GM23248 (cell line): Measurements from ENCODE around the gene UGT3A1. TPM values are rescaled to one million over a fixed set of nuclear protein-coding genes. Genes with fewer than 3 reads are reported as not detected.

ENCODE experiments used
- DNase-seq: peaks from one replicate; pipeline ENCODE4 v3.0.0-alpha.2; 2015
- H2AFZ ChIP-seq: fragments of 200-600 bp; sonication (generic); 2 replicates; pipeline ENCODE4 v1.6.1; 2016; ENCODE audit warnings: antibody characterized with exemption
- H3F3A ChIP-seq: fragments of 200-600 bp; sonication (generic); 2 replicates; pipeline ENCODE4 v1.6.1; 2016; ENCODE audit warnings: mild to moderate bottlenecking, antibody characterized with exemption, mixed run types; ENCODE audit not compliant: insufficient read depth
- H3K27ac ChIP-seq: fragments of 200-600 bp; sonication (generic); 2 replicates; pipeline ENCODE4 v1.5.1; 2016; ENCODE audit warnings: mild to moderate bottlenecking
- H3K27me3 ChIP-seq: fragments of 200-600 bp; sonication (generic); replicated peaks from 2 replicates; pipeline ENCODE4 v1.6.1; 2016; ENCODE audit warnings: mild to moderate bottlenecking; ENCODE audit not compliant: insufficient read depth
- H3K36me3 ChIP-seq: fragments of 200-600 bp; sonication (generic); 2 replicates; pipeline ENCODE4 v1.6.1; 2016; ENCODE audit warnings: low read depth, mild to moderate bottlenecking
- H3K4me1 ChIP-seq: fragments of 200-600 bp; sonication (generic); 2 replicates; pipeline ENCODE4 v1.6.1; 2016; ENCODE audit warnings: mild to moderate bottlenecking; ENCODE audit not compliant: insufficient read depth
- H3K4me2 ChIP-seq: fragments of 200-600 bp; sonication (generic); one replicate; pipeline ENCODE4 v1.6.1; 2016; ENCODE audit warnings: mild to moderate bottlenecking; ENCODE audit not compliant: unreplicated experiment
- H3K4me3 ChIP-seq: fragments of 200-600 bp; sonication (generic); 2 replicates; pipeline ENCODE4 v1.5.1; 2016; ENCODE audit warnings: mild to moderate bottlenecking
- H3K79me2 ChIP-seq: fragments of 200-600 bp; sonication (generic); 2 replicates; pipeline ENCODE4 v1.6.1; 2016; ENCODE audit warnings: mild to moderate bottlenecking; ENCODE audit not compliant: insufficient read depth
- H3K9ac ChIP-seq: fragments of 200-600 bp; sonication (generic); 2 replicates; pipeline ENCODE4 v1.6.1; 2016; ENCODE audit warnings: mild to moderate bottlenecking
- H3K9me2 ChIP-seq: fragments of 200-600 bp; sonication (generic); 2 replicates; pipeline ENCODE4 v1.6.1; 2016; ENCODE audit warnings: mixed run types, mild to moderate bottlenecking, moderate library complexity; ENCODE audit not compliant: insufficient read depth
- H3K9me3 ChIP-seq: fragments of 200-600 bp; sonication (generic); one replicate; pipeline ENCODE4 v1.6.1; 2017; ENCODE audit warnings: low read depth
- H4K20me1 ChIP-seq: fragments of 200-600 bp; sonication (generic); 2 replicates; pipeline ENCODE4 v1.6.0; 2016; ENCODE audit not compliant: insufficient read depth
- EZH2 ChIP-seq: fragments of 200-600 bp; sonication (generic); IDR thresholded peaks from 2 replicates; pipeline ENCODE4 v1.6.1; 2018; ENCODE audit warnings: antibody characterized with exemption, mild to moderate bottlenecking; ENCODE audit not compliant: insufficient read depth, poor library complexity, severe bottlenecking
- EZH2phosphoT487 ChIP-seq: fragments of 200-600 bp; sonication (generic); IDR thresholded peaks from 2 replicates; pipeline ENCODE4 v1.6.1; 2018; ENCODE audit warnings: antibody characterized with exemption, moderate library complexity, mild to moderate bottlenecking, low read depth; ENCODE audit not compliant: insufficient read depth
- WGBS, 2 experiments: methylation state at CpG; one replicate each; pipeline ENCODE4 v1.1.6; 2015 to 2017; ENCODE audit warnings: low lambda C conversion rate in 2 of 2, low coverage in 1 of 2; ENCODE audit errors: missing lambda C conversion rate in 2 of 2; 5-methylcytosine and 5-hydroxymethylcytosine counted together
- in situ Hi-C: fragments of 300-500 bp; cut with MboI; formaldehyde crosslinking; loops from 2 replicates; pipeline ENCODE4 v1.15.0; 2020
- polyA plus RNA-seq: library from polyadenylated mRNA; unstranded; fragments of >200 nt; fragmentation: Nextera tagmentation; extraction: Ambion mirVana; gene quantifications from 2 replicates; pipeline ENCODE4 v1.2.1, GENCODE V29; 2016
- total RNA-seq: library from RNA; depleted of rRNA; stranded (reverse); fragments of >200 nt; shearing (Covaris generic); gene quantifications from 2 replicates; pipeline ENCODE4 v1.2.3, GENCODE V29; 2014

Gene UGT3A1
- total and polyA plus RNA-seq, 2 experiments from 2014 or later = not detected

DNA sequence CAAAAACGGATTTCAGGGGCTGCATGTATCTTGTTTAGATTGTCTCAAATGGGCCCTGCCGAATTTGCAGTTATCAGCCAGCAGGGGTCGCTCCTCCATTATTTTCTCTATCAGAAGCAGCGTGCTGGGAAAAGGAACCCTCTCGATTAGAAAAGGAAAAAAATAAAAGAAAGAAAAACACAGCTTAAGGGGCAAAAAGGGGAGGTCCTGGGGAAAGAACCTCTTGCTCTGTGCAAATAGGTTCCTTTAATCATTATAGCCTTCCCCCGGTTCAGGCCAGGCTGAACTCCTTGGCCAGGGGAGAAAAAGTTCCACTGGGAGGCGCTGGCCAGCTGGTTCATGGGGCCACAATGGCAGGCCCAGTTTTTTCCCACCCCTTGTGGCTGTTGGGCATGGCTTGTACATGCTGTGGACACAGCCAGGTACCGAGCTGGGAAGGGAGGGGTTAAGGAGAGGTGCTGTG, 27.8 kb downstream of the UGT3A1 start:
- WGBS, 2 experiments = 25 to 31% methylated on average over 8 of the region's 8 CpGs
- in situ Hi-C loops = no loop called here
- no peaks in the 10 kb centered on the region for H3F3A ChIP-seq

DNA sequence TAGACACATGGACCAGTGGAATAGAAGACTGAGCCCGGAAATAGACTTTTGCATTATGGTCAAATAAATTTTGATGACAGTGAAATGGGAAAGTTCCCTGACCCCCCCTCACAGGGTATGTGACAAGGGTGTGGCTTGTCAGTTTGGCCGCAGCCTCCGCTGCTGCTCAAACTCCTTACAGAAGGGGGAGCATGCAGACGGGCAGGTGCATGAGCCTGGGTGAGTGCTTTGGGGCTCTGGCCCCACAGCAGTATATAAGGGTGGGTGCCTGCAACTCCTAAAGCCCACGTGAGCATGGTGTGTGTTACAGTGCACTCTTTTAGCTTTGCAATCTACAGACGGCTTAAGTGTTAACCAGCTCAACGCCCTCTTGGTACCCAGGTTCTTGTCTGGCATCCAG, 30.9 kb downstream of the UGT3A1 start:
- in situ Hi-C loops = no loop called here
- Histone ChIP-seq H3K36me3 (no peaks in the 10 kb centered on the region), H3K79me2 (no peaks in the 10 kb centered on the region), H3K4me1 (no peaks in the 10 kb centered on the region), H4K20me1 (no peaks in the 10 kb centered on the region), H3K27me3 (no peaks in the 10 kb centered on the region; the same call in 1 of the 2 replicates), H3K27ac (no peak overlapping the region), H3K4me2 (no peak overlapping the region), H3K9me3 (no peaks in the 10 kb centered on the region), H3F3A (no peaks in the 10 kb centered on the region), H2AFZ (no peak overlapping the region), H3K9me2 (no peaks in the 10 kb centered on the region), H3K9ac (no peak overlapping the region), H3K4me3 (no peak overlapping the region)
- 36 to 38% methylated on average over 6 to 7 of the region's 7 CpGs for WGBS, 2 experiments
- no peak for DNase-seq
- TF ChIP-seq EZH2phosphoT487 = no peak
- TF ChIP-seq EZH2 = no peak

More for the DNA sequence above, 27.8 kb downstream of the UGT3A1 start:
- H3K4me2 ChIP-seq = no peak overlapping the region
- no peaks in the 10 kb centered on the region for H3K36me3 ChIP-seq
- H3K4me1 ChIP-seq = no peaks in the 10 kb centered on the region
- no peak overlapping the region for H3K27ac ChIP-seq
- no peaks in the 10 kb centered on the region for H3K9me3 ChIP-seq
- DNase-seq = peak; percentile 41
- H3K27me3 ChIP-seq = no peaks in the 10 kb centered on the region; the same call in 1 of the 2 replicates
- H3K4me3 ChIP-seq = no peak overlapping the region
- no peaks in the 10 kb centered on the region for H3K9me2 ChIP-seq
- H3K79me2 ChIP-seq = no peaks in the 10 kb centered on the region
- H2AFZ ChIP-seq = peak overlapping the region; percentile 11; the same call in 1 of the 2 replicates
- TF ChIP-seq EZH2phosphoT487 = no peak
- no peak for TF ChIP-seq EZH2
- no peaks in the 10 kb centered on the region for H4K20me1 ChIP-seq
- no peak overlapping the region for H3K9ac ChIP-seq

DNA sequence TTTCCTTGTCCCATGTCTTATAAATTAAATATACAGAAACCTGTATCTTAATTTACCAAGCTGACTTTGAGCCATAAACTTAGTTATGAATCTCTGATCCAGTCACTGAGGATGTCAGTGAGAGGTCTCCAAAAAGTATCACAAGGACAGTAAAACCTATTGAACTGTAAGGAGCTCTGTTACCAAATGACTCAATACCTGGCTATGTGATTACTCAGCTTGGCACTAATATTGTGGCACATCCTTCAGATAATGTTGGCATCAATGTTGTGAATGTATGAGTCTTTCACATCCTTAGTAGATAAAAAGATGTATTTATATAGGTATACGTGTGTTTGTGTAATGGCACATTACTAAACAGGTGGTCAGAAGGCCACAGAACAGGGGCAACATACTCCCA, 34.8 kb downstream of the UGT3A1 start:
- Histone ChIP-seq H3K9me2 (no peaks in the 10 kb centered on the region), H3F3A (no peaks in the 10 kb centered on the region), H3K4me1 (no peaks in the 10 kb centered on the region), H3K36me3 (no peaks in the 10 kb centered on the region), H4K20me1 (no peaks in the 10 kb centered on the region), H3K9me3 (no peaks in the 10 kb centered on the region), H3K9ac (no peak overlapping the region), H3K79me2 (no peaks in the 10 kb centered on the region), H3K4me3 (no peak overlapping the region), H3K27me3 (peaks cover 26% of the 10 kb centered on the region), H3K27ac (no peak overlapping the region), H3K4me2 (no peak overlapping the region), H2AFZ (no peak overlapping the region)
- TF ChIP-seq EZH2 (no peak), EZH2phosphoT487 (no peak)
- DNase-seq = peak; percentile 27
- in situ Hi-C loops = no loop called here
- WGBS, 2 experiments = 67 to 91% methylated on average over 1 of the region's 1 CpG

- TF ChIP-seq EZH2phosphoT487 (no peak), EZH2 (no peak)
- no peaks in the 10 kb centered on the region for H3F3A ChIP-seq
- no peak overlapping the region for H3K4me3 ChIP-seq
- H3K4me2 ChIP-seq = no peak overlapping the region
- no peaks in the 10 kb centered on the region for H3K4me1 ChIP-seq
- no peaks in the 10 kb centered on the region for H3K9me3 ChIP-seq
- no peaks in the 10 kb centered on the region; the same call in 1 of the 2 replicates for H4K20me1 ChIP-seq
- WGBS, 2 experiments = 69 to 78% methylated on average over 8 to 9 of the region's 9 CpGs
- no peak for DNase-seq
- no peak overlapping the region for H3K27ac ChIP-seq
- in situ Hi-C loops = no loop called here
- no peaks in the 10 kb centered on the region for H3K36me3 ChIP-seq
- peaks cover 31% of the 10 kb centered on the region for H3K27me3 ChIP-seq
- H3K79me2 ChIP-seq = no peaks in the 10 kb centered on the region
- H3K9me2 ChIP-seq = no peaks in the 10 kb centered on the region
- no peak overlapping the region for H3K9ac ChIP-seq
- H2AFZ ChIP-seq = no peak overlapping the region
Observed at GRCh38 chr5:35954175-35954574, 37.0 kb downstream of the UGT3A1 start.
